Measurements from ENCODE around the gene DCN.

DCN gene

GRCh38 chr12:91183551-91183950 lies 934 bp upstream of the DCN start:
- DNase-seq (ENCODE audit: insufficient read length) (no peak), FAIRE-seq (no peak)
- no peak for TF ChIP-seq POLR2A (IDR thresholded peaks at IDR 0.05; ENCODE audit: low read depth, low read length)
- TF ChIP-seq POLR2AphosphoS5 (IDR thresholded peaks at IDR 0.05; ENCODE audit: low read depth, low read length) = no peak
- no peak for TF ChIP-seq TAF1 (IDR thresholded peaks at IDR 0.05; ENCODE audit: borderline replicate concordance, low read depth, low read length)

GRCh38 chr12:91180582-91181395 lies 1.8 kb downstream of the DCN start:
- FAIRE-seq (no peak), DNase-seq (ENCODE audit: insufficient read length) (no peak)
- TF ChIP-seq POLR2A (IDR thresholded peaks at IDR 0.05; ENCODE audit: low read depth, low read length) = no peak
- TF ChIP-seq TAF1 (IDR thresholded peaks at IDR 0.05; ENCODE audit: borderline replicate concordance, low read depth, low read length) = no peak
- TF ChIP-seq POLR2AphosphoS5 (IDR thresholded peaks at IDR 0.05; ENCODE audit: low read depth, low read length) = no peak

- FAIRE-seq (no peak), DNase-seq (ENCODE audit: insufficient read length) (no peak)
- TF ChIP-seq POLR2A (IDR thresholded peaks at IDR 0.05; ENCODE audit: low read depth, low read length) (no peak), POLR2AphosphoS5 (IDR thresholded peaks at IDR 0.05; ENCODE audit: low read depth, low read length) (no peak), TAF1 (IDR thresholded peaks at IDR 0.05; ENCODE audit: borderline replicate concordance, low read depth, low read length) (no peak)
These were observed 2.6 kb downstream of the DCN start for GRCh38 chr12:91179966-91180561.

GRCh38 chr12:91179315-91179714 lies 3.3 kb downstream of the DCN start:
- FAIRE-seq = no peak
- DNase-seq (ENCODE audit: insufficient read length) = no peak
- TF ChIP-seq POLR2AphosphoS5 (IDR thresholded peaks at IDR 0.05; ENCODE audit: low read depth, low read length) (no peak), TAF1 (IDR thresholded peaks at IDR 0.05; ENCODE audit: borderline replicate concordance, low read depth, low read length) (no peak), POLR2A (IDR thresholded peaks at IDR 0.05; ENCODE audit: low read depth, low read length) (no peak)

GRCh38 chr12:91178781-91179180 lies 3.8 kb downstream of the DCN start:
- FAIRE-seq (no peak), DNase-seq (ENCODE audit: insufficient read length) (no peak)
- TF ChIP-seq TAF1 (IDR thresholded peaks at IDR 0.05; ENCODE audit: borderline replicate concordance, low read depth, low read length) = no peak
- TF ChIP-seq POLR2A (IDR thresholded peaks at IDR 0.05; ENCODE audit: low read depth, low read length) = no peak
- TF ChIP-seq POLR2AphosphoS5 (IDR thresholded peaks at IDR 0.05; ENCODE audit: low read depth, low read length) = no peak

GRCh38 chr12:91178139-91178561 lies 4.5 kb downstream of the DCN start:
- TF ChIP-seq POLR2A (IDR thresholded peaks at IDR 0.05; ENCODE audit: low read depth, low read length) (no peak), POLR2AphosphoS5 (IDR thresholded peaks at IDR 0.05; ENCODE audit: low read depth, low read length) (no peak), TAF1 (IDR thresholded peaks at IDR 0.05; ENCODE audit: borderline replicate concordance, low read depth, low read length) (no peak)
- DNase-seq (ENCODE audit: insufficient read length) (no peak), FAIRE-seq (no peak)

- FAIRE-seq (no peak), DNase-seq (ENCODE audit: insufficient read length) (no peak)
- TF ChIP-seq POLR2A (IDR thresholded peaks at IDR 0.05; ENCODE audit: low read depth, low read length) (no peak), POLR2AphosphoS5 (IDR thresholded peaks at IDR 0.05; ENCODE audit: low read depth, low read length) (no peak), TAF1 (IDR thresholded peaks at IDR 0.05; ENCODE audit: borderline replicate concordance, low read depth, low read length) (no peak)
These were observed 5.2 kb downstream of the DCN start for GRCh38 chr12:91177381-91177780.

GRCh38 chr12:91176915-91177314 lies 5.7 kb downstream of the DCN start:
- TF ChIP-seq POLR2AphosphoS5 (IDR thresholded peaks at IDR 0.05; ENCODE audit: low read depth, low read length) (no peak), TAF1 (IDR thresholded peaks at IDR 0.05; ENCODE audit: borderline replicate concordance, low read depth, low read length) (no peak), POLR2A (IDR thresholded peaks at IDR 0.05; ENCODE audit: low read depth, low read length) (no peak)
- FAIRE-seq (no peak), DNase-seq (ENCODE audit: insufficient read length) (no peak)

GRCh38 chr12:91176358-91176757 lies 6.3 kb downstream of the DCN start:
- no peak for DNase-seq (ENCODE audit: insufficient read length)
- no peak for FAIRE-seq
- TF ChIP-seq POLR2A (IDR thresholded peaks at IDR 0.05; ENCODE audit: low read depth, low read length) = no peak
- no peak for TF ChIP-seq TAF1 (IDR thresholded peaks at IDR 0.05; ENCODE audit: borderline replicate concordance, low read depth, low read length)
- TF ChIP-seq POLR2AphosphoS5 (IDR thresholded peaks at IDR 0.05; ENCODE audit: low read depth, low read length) = no peak

- DNase-seq (ENCODE audit: insufficient read length) (no peak), FAIRE-seq (no peak)
- TF ChIP-seq POLR2AphosphoS5 (IDR thresholded peaks at IDR 0.05; ENCODE audit: low read depth, low read length) (no peak), POLR2A (IDR thresholded peaks at IDR 0.05; ENCODE audit: low read depth, low read length) (no peak), TAF1 (IDR thresholded peaks at IDR 0.05; ENCODE audit: borderline replicate concordance, low read depth, low read length) (no peak)
These were observed 9.5 kb downstream of the DCN start for GRCh38 chr12:91173124-91173523.

- no peak for TF ChIP-seq POLR2A (IDR thresholded peaks at IDR 0.05; ENCODE audit: low read depth, low read length)
- no peak for TF ChIP-seq POLR2AphosphoS5 (IDR thresholded peaks at IDR 0.05; ENCODE audit: low read depth, low read length)
- no peak for TF ChIP-seq TAF1 (IDR thresholded peaks at IDR 0.05; ENCODE audit: borderline replicate concordance, low read depth, low read length)
- no peak for FAIRE-seq
- no peak for DNase-seq (ENCODE audit: insufficient read length)
These were observed 10.5 kb downstream of the DCN start for GRCh38 chr12:91172096-91172495.

- no peak for FAIRE-seq
- no peak for TF ChIP-seq POLR2AphosphoS5 (IDR thresholded peaks at IDR 0.05; ENCODE audit: low read depth, low read length)
- TF ChIP-seq POLR2A (IDR thresholded peaks at IDR 0.05; ENCODE audit: low read depth, low read length) = no peak
- no peak for TF ChIP-seq TAF1 (IDR thresholded peaks at IDR 0.05; ENCODE audit: borderline replicate concordance, low read depth, low read length)
- DNase-seq (ENCODE audit: insufficient read length) = no peak
These were observed 11.1 kb downstream of the DCN start for GRCh38 chr12:91171476-91171875.

Measured in GM12892 (cell line).